ENCODE results near the gene QPRT.

DNA sequence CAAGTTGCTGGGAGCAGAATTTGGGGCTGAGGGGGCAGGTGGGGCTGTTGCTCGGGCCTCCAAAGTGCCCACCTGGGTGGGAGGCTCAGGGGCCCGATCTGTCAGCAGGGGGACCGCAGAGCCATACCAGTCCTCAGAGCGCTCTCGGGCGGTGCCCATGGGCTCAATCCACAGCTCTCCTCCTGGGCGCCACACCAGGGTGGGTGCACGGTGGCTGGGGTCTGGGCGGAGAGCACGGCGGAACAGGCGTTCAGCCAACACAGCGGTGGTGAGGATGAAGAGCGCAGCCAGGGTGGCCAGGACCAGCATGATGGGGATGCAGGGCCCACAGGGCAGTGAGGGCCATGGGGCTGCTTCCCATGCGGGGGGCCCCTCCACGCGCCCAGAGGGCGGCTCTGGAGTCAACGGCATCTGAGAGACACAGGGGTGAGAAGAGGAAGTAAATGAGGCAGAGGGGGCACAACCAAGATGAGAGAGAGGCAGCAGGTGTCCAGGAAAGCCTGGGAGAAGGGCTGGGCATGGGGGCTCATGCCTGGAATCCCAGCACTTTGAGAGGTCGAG lies 65.6 kb downstream of the QPRT start:
- TF ChIP-seq, protein P1, sequence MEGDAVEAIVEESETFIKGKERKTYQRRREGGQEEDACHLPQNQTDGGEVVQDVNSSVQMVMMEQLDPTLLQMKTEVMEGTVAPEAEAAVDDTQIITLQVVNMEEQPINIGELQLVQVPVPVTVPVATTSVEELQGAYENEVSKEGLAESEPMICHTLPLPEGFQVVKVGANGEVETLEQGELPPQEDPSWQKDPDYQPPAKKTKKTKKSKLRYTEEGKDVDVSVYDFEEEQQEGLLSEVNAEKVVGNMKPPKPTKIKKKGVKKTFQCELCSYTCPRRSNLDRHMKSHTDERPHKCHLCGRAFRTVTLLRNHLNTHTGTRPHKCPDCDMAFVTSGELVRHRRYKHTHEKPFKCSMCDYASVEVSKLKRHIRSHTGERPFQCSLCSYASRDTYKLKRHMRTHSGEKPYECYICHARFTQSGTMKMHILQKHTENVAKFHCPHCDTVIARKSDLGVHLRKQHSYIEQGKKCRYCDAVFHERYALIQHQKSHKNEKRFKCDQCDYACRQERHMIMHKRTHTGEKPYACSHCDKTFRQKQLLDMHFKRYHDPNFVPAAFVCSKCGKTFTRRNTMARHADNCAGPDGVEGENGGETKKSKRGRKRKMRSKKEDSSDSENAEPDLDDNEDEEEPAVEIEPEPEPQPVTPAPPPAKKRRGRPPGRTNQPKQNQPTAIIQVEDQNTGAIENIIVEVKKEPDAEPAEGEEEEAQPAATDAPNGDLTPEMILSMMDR (IDR thresholded peaks at IDR 0.05; ENCODE audit: low read length): no peak
- TF ChIP-seq EZH2 (optimal IDR thresholded peaks at IDR 0.05; ENCODE audit: low read depth, low read length): no peak
